CD4-positive, alpha-beta T cell treated with Interleukin-17A for 4 hours (primary cell): ENCODE measurements around the gene SLC39A11.
"Not testable (repeated sequence)": the region's sequence is repeated elsewhere in the genome, so short reads cannot be mapped to it uniquely, and the experiment has no call there.

Experiments
- DNase-seq: peaks from one replicate; pipeline ENCODE4 v3.0.0-alpha.2; 2020; ENCODE audit warnings: mixed read lengths

Gene SLC39A11

DNA sequence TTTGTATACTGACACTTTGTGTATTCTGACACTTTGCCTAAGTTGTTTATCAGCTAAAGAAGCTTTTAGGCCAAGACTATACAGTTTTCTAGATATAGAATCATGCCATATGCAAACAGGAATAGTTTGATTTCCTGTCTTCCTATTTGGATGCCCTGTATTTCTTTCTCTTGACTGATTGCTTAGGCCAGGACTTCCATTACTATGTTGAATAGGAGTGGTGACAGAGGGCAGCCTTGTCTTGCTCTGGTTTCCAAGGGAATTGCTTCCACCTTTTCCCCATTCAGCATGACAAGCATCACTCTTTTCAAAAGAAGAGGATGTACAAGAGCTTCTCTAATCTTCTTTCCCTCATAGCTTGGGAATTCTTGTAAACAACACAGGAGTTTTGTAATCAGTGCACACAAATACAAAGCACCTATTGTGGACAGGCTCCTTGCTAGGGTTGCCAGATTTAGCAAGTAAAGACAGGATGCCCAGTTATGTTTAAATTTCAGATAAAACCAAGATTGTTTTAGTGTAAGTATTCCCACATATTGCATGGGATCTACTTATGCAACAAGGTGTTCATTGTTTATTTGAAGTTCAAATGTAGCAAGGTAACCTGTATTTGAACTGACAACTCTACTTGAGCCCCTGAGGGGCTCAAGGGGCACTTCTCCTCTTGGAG, 233.5 kb downstream of the SLC39A11 start:
- DNase-seq, result no peak

DNA sequence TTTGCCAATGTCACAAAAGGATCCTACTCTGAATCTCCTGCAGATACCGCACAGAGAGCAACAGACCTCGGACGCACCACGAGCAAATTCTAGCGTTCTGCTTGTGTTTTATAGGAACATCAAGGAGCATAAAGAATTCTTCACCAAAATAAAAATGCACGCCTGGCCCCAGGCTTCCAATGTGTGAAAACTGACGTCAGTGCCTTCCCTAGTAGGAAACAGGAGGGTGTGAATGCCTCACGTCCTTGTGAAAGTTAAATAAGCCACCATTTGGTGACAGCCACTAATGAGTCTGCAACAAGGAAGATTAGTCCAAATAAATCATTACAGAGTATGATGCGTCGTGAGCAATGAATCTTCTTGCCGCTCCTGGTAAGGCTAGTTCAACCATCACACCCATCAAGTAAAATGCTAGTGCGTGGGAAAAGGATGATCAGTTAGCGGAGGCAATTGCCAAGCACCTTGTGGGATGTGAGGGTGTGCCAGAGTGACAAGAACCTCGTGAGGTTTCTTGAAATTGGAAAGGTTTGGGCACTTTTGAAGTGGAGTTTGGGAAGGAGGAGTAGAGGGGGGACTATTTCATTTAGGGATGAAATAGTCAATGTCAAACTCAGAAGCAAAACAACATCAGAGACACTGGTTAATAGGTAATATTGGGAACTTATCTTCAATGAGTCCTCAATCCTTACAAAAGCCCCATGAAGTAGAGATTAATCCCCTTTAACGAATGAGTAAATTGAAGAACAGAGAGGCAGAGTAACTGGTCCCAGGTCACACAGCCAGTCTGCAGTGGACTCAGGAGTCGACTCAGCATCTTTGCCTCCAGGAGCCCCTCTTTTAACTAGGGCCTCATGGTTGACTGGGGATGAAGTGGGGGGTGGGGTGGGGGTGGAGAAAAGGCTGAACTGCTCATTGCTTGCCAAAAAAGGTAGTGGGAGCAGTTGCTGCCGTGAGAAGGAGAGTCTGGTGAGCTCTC, 238.8 kb downstream of the SLC39A11 start:
- no peak for DNase-seq

DNA sequence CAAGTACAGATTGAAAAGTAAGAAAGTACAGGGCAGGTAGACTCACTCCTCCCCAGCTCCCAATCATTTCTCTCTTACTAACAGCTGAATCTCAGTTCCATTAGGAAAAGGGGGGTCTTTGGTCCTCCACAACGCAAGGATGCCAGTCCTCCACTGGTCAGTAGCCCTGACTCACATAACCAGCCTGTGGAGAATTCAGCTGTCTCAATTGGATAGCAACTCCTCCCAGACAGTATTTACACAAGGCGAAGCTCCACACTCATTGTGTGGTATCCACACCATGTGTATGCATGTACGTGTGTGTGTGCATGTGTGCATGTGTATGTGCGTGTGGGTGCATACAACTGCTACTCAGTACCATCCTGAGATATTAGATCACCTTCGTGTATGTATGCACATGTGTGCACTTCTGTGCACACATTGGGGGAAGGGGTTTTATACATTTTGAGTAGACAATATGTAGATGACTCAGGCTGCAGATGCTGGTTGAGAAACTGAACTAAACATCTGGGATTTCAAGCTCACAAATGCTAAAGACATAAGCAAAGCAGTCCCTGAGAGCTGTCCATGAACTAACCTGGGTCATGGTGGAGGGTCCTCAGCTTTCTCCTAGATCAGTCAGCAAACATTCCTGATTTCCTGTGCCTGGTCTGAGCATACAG, 240.1 kb downstream of the SLC39A11 start:
- no peak for DNase-seq

DNA sequence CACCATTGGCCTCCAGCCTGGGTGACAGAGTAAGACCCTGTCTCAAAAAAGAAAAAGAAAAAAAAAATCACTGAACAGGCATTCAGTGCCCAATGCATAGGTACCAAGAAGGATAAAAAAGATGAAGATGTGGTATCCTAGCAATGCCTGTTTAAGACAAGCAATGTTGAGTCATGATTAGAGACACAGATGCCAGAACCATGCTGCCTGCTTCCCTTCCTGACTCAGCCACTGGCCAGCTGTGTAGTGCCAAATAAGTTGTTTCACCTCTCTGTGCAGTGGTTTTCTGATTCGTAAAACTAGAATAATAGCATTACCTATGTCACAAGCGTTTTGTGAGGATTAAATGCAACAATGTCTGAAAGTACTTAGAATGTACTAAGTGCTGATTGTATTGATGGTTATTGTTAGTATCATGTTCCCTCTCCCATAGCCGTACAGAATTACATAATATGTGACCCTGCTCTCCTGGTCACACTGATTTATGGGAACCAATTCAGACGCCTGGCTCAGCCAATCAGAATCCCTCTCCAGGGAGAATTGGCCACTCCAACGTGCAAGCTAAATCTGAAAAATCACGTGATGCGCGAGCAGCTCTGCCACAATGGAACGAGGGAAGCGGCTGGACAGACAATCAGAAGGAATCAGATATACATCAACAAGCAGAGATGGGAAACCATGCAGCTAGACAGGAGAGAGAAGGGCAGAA, 241.9 kb downstream of the SLC39A11 start:
- no peak for DNase-seq

DNA sequence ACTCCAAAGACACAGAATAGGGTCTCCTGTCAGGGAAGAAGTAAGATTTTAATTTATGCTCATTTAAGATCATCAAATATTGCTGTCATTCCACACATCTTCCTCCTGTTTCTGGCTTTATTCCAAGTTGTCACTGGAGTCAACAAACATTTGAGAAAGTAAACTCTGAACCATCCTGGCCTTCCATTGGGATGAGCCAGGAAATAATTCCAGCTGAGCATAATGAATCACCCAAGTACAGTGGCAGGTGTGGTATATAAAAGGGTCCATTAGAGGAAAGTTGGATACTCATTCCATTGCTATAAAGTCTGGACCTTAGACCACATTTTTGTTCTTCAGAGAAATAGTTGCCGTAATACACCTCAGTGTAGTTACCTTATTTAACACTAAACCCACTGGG, 246.1 kb downstream of the SLC39A11 start:
- no peak for DNase-seq

DNA sequence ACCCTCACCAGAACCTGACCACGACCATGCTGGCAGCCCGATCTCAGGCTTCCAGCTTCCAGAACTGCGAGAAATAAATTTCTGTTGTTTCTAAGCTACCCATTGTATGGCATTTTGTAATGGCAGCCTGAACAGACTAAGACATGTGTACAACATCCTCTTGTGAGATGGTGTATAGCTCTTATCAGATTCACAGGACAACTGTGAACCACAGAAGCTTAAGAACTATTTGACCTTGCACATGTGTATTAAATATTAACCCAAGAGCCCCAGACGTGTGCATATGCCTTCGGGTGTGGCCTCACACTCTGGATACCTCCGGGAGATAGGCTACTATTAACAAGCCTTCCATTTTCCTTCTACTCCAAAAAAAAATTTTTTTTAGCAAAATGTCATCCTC, 248.9 kb downstream of the SLC39A11 start:
- no peak for DNase-seq

DNA sequence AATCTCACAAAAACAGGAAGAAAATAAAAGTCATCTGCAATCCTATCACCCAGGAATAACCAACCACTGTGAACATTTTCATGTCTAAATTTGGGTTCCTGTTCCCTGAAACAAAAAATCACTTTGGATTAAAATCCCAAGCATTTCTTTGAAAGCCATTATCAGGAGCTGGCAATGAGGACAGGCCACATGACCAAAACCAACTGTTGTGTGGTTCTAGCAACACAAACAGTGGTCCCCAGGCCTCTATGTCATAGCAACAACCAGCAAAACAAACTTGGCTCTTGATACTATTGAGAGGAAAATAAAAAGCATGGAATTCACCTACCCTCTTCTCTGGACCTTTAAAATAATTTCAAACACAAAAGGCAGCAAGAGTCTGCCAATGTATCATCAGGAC, 252.5 kb downstream of the SLC39A11 start:
- no peak for DNase-seq

DNA sequence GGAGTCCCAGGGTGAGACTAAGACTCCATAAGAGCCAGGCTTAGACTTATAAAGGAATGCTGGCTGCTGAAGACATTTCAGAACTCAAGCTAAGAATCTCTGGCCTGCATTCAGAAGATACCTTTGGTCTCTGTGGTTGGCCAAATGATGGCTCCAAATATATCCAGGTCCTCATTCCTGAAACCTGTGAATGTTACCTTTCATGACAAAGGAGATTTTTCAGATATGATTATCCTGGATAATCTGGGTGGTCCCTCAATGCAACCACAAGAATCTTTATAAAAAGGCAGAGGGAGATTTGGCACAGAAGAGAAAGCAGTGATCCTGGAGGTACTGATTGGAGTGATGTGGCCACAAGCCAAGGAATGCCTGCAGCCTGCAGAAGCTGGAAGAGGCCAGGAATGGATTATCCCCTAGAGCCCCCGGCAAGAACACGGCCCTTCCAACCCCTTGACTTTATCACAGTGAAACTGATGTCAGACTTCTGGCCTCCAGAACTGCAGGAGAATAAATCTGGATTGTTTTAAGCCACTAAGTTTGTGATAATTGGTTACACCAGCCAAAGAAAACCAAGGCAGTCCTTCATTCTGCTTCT, 253.3 kb downstream of the SLC39A11 start:
- DNase-seq, result no peak

DNA sequence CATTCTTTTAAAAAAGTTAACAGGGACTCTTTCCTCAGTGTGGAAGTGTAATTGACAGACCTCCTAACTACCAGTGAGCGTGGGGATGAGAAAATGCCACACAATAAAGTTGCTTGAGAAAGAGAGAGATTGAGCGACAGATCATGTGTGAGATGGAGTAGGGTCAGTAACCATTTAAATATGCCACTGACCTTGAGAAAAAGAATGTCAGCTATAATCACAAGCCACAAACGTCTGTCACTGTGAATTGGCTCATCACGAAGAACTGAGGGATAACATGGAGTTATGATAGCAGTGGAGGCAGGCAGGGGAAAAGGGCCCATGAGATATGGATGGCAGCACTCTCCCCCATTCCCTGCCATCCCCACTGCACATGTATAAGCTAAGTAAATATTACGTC, 253.9 kb downstream of the SLC39A11 start:
- no peak for DNase-seq

DNA sequence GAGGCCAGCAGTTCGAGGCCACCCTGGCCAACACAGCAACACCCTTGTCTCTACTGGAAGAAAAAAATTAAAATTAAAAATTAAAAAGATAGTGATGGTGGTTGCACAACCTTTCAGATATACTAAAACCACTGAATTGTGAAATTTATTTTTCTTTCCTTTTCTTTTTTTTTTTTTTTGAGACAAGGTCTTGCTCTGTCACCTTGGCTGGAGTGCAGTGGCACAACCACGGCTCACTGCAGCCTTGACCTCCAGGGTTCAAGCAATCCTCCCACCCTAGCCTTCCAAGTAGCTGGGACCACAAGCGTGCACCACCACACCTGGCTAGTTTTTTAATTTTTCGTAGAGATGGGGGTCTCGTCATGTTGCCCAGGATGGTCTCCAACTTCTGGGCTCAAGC, 254.4 kb downstream of the SLC39A11 start:
- DNase-seq, result no peak

DNA sequence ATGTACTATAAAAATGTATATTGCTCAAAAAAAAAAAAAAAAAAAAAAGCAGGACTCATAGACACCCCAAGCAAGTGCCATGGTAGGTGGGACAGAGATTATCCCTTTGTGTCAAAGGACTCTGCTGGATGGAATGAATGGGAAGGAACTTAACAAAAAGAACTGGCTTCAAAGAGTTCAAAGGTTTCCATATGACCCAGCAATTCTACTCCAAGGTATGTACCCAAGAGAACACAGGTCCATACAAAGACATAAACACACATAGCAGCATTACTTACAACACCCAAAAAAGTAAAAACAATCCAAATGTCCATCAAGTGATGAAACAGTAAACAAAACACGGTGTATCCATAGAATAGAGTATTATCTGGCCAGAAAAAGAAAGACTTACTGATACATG, 255.2 kb downstream of the SLC39A11 start:
- DNase-seq, result no peak

DNA sequence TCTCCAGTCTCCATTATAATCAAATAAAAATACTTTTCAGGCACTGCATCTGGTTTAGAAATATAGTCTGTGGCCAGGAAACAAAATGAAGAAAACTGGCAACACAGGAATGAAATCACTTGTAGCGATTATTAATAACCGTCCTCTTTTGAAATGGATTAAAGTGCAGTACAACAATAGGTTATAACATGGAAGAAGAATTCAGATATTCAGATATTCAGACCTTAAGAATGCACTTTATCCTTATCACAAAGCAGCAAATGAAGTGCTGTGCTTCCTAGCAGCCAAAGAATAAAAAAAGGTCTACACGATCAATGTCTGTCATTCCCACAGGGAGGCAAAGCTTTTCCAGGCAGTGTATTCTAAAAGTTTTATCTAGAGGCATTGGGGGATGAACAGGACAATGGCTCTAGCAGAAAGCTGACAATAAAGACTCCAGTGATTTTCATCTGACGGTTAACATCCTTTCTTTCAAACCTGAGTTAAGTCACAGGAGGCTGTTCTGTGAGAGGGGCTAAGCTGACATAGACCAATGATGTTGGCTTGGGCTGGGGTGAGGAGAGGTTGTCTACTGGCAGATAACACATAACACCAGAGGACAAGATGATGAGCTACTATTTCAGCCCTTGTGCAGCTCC, 259.2 kb downstream of the SLC39A11 start:
- no peak for DNase-seq

DNA sequence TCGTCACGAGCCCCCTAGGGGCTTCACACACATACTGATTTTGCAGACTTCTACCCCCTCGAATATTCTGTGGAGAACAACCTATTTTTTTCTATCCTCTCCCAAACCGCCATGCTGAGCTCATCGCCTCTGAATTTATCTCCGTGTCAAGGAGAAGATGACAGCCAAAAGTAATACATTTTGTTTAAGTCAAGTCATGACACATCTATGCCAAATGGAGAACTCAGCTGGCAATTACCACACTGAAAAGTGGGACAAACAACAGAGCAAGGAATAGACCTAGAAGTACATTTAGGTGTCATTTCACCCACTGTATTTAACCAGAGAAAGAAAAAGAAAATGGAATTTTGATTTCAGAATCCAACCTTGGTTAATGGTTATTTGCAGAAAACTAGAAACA, 260.2 kb downstream of the SLC39A11 start:
- DNase-seq, result no peak

DNA sequence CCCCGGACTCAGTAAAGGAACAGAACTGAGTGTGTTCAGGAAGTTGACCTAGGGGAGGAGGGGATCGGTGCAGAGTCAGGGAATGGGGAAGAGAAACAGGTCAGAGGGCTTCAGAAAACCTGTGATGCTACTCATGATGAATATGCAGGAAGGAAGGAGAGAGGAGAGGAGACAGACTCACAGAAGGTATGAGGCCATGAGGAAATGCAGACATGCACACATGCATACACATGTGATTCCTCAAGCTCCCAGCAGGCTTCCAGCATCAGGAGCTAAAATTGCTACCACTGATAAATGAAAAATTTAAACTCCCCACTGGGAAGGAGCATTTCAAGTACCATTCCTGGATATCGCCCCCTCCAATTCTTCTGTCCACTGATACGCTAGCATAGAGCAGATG, 262.6 kb downstream of the SLC39A11 start:
- no peak for DNase-seq

DNA sequence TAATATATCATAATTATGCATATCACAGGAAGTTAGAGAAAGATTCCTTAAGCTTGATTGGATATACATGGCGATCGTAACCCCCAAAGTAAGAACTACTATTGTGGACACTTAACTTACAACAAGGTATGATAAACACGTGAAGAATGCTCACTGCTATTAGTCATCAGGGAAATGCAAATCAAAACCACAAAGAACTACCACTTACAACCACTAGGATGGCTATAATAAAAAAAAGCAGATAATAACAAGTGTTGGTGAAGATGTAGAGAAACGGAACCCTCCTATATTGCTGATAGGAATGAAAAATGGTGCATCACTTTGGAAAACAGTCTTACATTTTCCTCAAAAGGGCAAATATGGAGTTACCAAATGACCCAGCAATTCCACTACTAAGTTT, 265.9 kb downstream of the SLC39A11 start:
- no peak for DNase-seq

DNA sequence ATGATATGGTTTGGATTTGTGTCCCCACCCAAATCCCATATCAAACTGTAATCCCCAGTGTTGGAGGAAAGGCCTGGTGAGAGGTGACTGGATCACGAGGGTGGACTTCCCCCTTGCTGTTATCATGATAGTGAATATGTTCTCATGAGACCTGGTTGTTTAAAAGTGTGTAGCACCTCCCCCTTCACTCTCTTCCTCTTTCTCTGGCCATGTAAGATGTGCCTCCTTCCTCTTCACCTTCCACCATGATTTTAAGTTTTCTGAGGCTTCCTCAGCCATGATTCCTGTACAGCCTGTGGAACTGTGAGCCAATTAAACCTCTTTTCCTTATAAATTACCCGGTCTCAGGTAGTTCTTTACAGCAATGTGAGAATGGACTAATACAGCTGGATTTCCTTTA, 266.4 kb downstream of the SLC39A11 start:
- DNase-seq, result not testable (repeated sequence)

DNA sequence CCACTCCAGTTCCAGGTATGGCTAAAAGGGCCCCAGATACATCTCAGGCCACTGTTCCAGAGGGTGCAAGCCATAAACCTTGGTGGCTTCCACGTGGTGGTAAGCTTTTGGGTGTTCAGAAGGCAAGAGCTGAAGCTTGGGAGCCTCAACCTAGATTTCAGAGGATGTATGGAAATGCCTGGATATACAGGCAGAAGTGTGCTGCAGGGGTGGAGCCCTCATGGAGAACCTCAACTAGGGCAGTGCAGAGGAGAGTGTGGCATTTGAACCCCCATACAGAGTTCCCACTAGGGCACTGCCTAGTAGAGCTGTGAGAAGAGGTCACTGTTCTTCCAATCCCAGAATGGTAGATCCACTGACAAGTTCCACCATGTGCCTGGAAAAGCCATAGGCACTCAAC, 267.3 kb downstream of the SLC39A11 start:
- DNase-seq, result no peak

DNA sequence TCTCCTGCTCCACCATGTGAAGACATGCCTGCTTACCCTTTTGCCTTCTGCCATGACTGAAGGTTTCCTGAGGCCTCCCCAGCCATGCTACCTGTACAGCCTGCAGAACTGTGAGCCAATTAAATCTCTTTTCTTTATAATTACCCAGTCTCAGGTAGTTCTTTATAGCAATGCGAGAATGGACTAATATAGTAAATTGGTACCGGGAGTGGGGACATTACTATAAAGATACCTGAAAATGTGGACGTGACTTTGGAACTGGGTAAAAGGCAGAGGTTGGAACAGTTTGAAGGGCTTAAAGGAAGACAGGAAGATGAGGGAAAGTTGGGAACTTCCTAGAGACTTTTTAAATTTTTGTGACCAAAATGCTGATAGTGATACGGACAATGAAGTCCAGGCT, 268.2 kb downstream of the SLC39A11 start:
- not testable (repeated sequence) for DNase-seq

DNA sequence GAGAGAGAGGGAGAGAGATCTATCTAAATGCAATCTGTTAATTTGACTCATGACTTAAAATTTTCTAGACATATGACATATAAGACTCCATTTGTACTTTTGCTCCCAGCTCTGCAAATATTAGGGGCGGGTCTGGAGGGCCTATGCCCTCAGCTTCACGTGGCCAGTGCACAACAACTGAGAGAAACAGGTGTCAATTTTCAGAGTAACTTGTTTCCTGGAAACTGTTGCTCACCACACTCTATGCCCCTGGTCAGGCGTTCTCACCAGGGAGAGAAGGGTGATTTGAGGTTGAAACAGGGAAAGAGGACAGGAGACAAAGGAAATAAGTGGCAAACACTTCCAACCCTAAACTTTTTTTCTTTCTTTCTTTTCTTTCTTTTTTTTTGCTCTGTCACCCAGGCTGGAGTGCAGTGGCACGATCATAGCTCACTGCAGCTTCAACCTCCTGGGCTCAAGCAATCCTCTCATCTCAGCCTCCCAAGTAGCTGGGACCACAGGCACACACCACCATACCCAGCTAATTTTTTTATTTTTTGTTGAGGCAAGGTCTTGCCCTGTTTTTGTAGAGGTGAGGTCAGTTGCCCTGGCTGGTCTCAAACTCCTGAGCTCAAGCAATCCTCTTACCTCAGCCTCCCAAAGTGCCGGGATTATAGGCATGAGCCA, 270.0 kb downstream of the SLC39A11 start:
- DNase-seq, result no peak

DNA sequence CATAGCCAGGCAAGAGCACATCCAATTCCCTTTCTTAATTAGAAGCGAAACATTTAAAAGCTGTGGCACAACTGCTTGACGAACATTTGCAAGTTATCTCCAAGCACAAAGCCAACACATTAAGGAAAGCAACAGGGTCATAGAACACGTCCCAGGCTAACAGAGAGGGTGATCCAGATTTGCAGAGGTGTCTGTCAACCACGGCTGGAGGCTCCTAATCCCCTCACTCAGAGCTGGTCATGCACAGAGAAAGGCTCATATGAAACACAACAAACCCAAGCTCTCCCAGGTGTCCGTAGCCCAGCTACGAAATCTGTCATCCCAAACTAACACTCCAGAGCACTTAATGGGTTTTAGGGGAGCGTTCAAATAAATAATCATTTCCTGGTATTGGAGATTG, 276.1 kb downstream of the SLC39A11 start:
- DNase-seq, result no peak

DNA sequence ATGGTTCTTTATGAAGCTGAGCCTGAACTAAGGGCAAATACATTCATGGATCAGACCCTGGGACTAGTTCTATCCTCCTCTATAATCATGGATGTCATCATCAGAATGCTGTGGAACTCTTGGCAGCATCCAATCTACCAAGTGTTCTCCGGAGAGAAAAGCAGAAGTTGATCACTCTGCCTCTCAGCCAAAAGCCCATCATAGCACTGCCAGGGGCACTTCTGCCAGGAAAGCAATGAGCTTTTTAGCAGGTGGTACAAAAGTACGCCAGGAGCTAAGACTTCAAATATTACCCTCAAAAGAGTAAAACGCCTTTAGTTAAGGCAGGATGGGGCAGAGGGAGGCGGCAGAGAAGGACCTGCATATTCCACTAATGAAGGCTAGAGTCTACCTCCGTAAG, 279.0 kb downstream of the SLC39A11 start:
- DNase-seq, result no peak

DNA sequence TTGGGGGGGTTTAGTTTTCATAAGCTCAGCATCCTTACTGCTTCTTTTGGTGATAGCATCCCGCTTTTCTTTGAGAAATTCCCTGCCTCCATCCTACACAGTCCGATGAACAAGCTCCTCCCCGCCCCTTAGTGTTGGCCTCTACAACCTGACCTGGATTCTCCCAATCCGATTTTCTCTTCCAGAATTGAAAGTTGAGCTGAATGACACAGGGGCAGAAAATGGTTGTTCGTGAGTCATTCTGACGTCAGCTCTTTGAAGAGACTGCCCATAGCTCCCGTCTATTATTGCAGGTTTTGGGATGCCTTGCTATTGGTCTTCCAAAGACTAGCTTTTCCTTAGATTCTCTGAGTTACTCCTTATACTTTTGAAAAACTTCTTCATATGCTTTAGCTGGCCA, 279.7 kb downstream of the SLC39A11 start:
- DNase-seq, result no peak
